HEK293 (cell line): ENCODE measurements around the gene VPS18.

ENCODE experiments used
- CTCF ChIA-PET: fragments of 350-600 bp; formaldehyde crosslinking; extraction: SDS; loops from one replicate; lab custom pipeline; 2021; ENCODE audit warnings: antibody characterized with exemption; lab: Yijun Ruan, JAX
- POLR2A ChIA-PET: fragments of 300-600 bp; formaldehyde crosslinking; extraction: SDS; loops from one replicate; lab custom pipeline; 2020; ENCODE audit warnings: antibody characterized with exemption, inconsistent platforms; lab: Yijun Ruan, JAX
- H3K27ac ChIP-seq: fragments of 200-500 bp; sonication (Bioruptor generic); 2 replicates; pipeline ENCODE4 v1.5.1; 2014; ENCODE audit warnings: low read depth, low read length, control low read depth, inconsistent platforms; ENCODE audit errors: extremely low read depth
- H3K36me3 ChIP-seq, 2 experiments: fragments of 200-500 bp in 1 of 2; sonication (Bioruptor generic) in 1 of 2; 1 replicate in 1 of 2; 2 replicates in 1 of 2; pipeline ENCODE4 v1.5.1; 2014 to 2017; ENCODE audit warnings: inconsistent platforms in 2 of 2, low read length in 2 of 2; ENCODE audit not compliant: control insufficient read depth in 2 of 2, insufficient read depth in 1 of 2
- H3K4me1 ChIP-seq: fragments of 200-500 bp; sonication (Bioruptor generic); 2 replicates; pipeline ENCODE4 v1.5.1; 2014; ENCODE audit warnings: mild to moderate bottlenecking, low read length, inconsistent platforms; ENCODE audit not compliant: control insufficient read depth, insufficient read depth
- H3K4me3 ChIP-seq: 2 replicates; pipeline ENCODE4 v1.5.1; 2011; ENCODE audit warnings: low read depth, mild to moderate bottlenecking, control low read depth, low read length, moderate library complexity
- H3K9me3 ChIP-seq: fragments of 200-500 bp; sonication (Bioruptor generic); 2 replicates; pipeline ENCODE4 v1.5.1; 2014; ENCODE audit warnings: low read depth, low read length, inconsistent platforms; ENCODE audit not compliant: control insufficient read depth, insufficient read depth
- GLI2 ChIP-seq: fragments of 450-650 bp; formaldehyde crosslinking; IDR thresholded peaks from 2 replicates; pipeline ENCODE4; 2017; ENCODE audit warnings: missing biosample characterization, missing genetic modification characterization, low read depth, borderline replicate concordance
- HOXA7 ChIP-seq: sonication (generic); formaldehyde crosslinking; IDR thresholded peaks from 2 replicates; pipeline ENCODE4 v1.8.1; 2022; ENCODE audit warnings: missing genetic modification reagents, borderline replicate concordance
- PRDM10 ChIP-seq: fragments of 450-650 bp; formaldehyde crosslinking; IDR thresholded peaks from 2 replicates; pipeline ENCODE4 v1.5.1; 2016; ENCODE audit warnings: missing biosample characterization, missing genetic modification characterization
- PRDM6 ChIP-seq: fragments of 450-650 bp; formaldehyde crosslinking; IDR thresholded peaks from 2 replicates; pipeline ENCODE4 v1.5.1; 2017; ENCODE audit warnings: missing biosample characterization, missing genetic modification characterization
- TRIM28 ChIP-seq: IDR thresholded peaks from 2 replicates; pipeline ENCODE4 v1.6.1; 2011; ENCODE audit warnings: low read length, control low read depth, borderline replicate concordance
- ZBTB17 ChIP-seq: fragments of 450-650 bp; formaldehyde crosslinking; IDR thresholded peaks from 2 replicates; pipeline ENCODE4 v1.5.1; 2016; ENCODE audit warnings: missing biosample characterization, missing genetic modification characterization
- ZBTB48 ChIP-seq: fragments of 450-650 bp; formaldehyde crosslinking; IDR thresholded peaks from 2 replicates; pipeline ENCODE4 v1.5.1; 2016; ENCODE audit warnings: missing biosample characterization, missing genetic modification characterization
- ZNF132 ChIP-seq: fragments of 450-650 bp; formaldehyde crosslinking; IDR thresholded peaks from 2 replicates; pipeline ENCODE4 v1.5.1; 2017; ENCODE audit warnings: missing biosample characterization, missing genetic modification characterization, borderline replicate concordance
- ZNF157 ChIP-seq: fragments of 450-650 bp; formaldehyde crosslinking; IDR thresholded peaks from 2 replicates; pipeline ENCODE4 v1.5.1; 2016; ENCODE audit warnings: missing biosample characterization, missing genetic modification characterization
- ZNF223 ChIP-seq: fragments of 450-650 bp; formaldehyde crosslinking; IDR thresholded peaks from 2 replicates; pipeline ENCODE4 v1.5.1; 2016; ENCODE audit warnings: missing biosample characterization, missing genetic modification characterization
- ZNF280C ChIP-seq: fragments of 450-650 bp; formaldehyde crosslinking; IDR thresholded peaks from 2 replicates; pipeline ENCODE4 v1.5.1; 2016; ENCODE audit warnings: missing biosample characterization, missing genetic modification characterization
- ZNF366 ChIP-seq: fragments of 450-650 bp; formaldehyde crosslinking; conservative IDR thresholded peaks from 2 replicates; pipeline ENCODE4 v1.5.1; 2016; ENCODE audit warnings: missing biosample characterization, missing genetic modification characterization
- ZNF394 ChIP-seq: fragments of 450-650 bp; formaldehyde crosslinking; IDR thresholded peaks from 2 replicates; pipeline ENCODE4 v1.5.1; 2016; ENCODE audit warnings: missing biosample characterization, missing genetic modification characterization, mild to moderate bottlenecking, moderate library complexity, borderline replicate concordance
- ZNF548 ChIP-seq: fragments of 450-650 bp; formaldehyde crosslinking; IDR thresholded peaks from 2 replicates; pipeline ENCODE4 v1.5.1; 2016; ENCODE audit warnings: missing biosample characterization, missing genetic modification characterization
- ZNF549 ChIP-seq: fragments of 450-650 bp; IDR thresholded peaks from 2 replicates; pipeline ENCODE4 v1.5.1; 2018; ENCODE audit warnings: missing biosample characterization, missing genetic modification characterization, mild to moderate bottlenecking, inconsistent platforms, moderate library complexity
- ZNF639 ChIP-seq: fragments of 450-650 bp; formaldehyde crosslinking; IDR thresholded peaks from 2 replicates; pipeline ENCODE4 v1.5.1; 2016; ENCODE audit warnings: missing biosample characterization, missing genetic modification characterization
- TF ChIP-seq, protein P1 (sequence below): fragments of 450-650 bp; formaldehyde crosslinking; IDR thresholded peaks from 2 replicates; pipeline ENCODE4 v1.5.1; 2017; ENCODE audit warnings: missing biosample characterization, missing genetic modification characterization
- TF ChIP-seq, protein P2 (sequence below): fragments of 450-650 bp; formaldehyde crosslinking; IDR thresholded peaks from 2 replicates; pipeline ENCODE4 v1.5.1; 2016; ENCODE audit warnings: missing biosample characterization, missing genetic modification characterization
- TF ChIP-seq, protein P3 (sequence below): IDR thresholded peaks from 2 replicates; pipeline ENCODE4 v1.6.1; 2011; ENCODE audit warnings: mild to moderate bottlenecking, low read depth, low read length, borderline replicate concordance

The VPS18 gene

GRCh38 chr15:40870716-40871115, 23.5 kb upstream of the VPS18 start:
- no peaks in the 10 kb centered on the region for H3K9me3 ChIP-seq
- no peaks in the 10 kb centered on the region for H3K36me3 ChIP-seq
- TF ChIP-seq ZNF639 (no peak), ZNF223 (tag by site-specific recombination) (no peak), HOXA7 (CRISPR knock-in tag) (no peak), ZNF280C (tag by site-specific recombination) (no peak), ZNF132 (tag by site-specific recombination) (no peak), ZNF549 (tag by site-specific recombination) (no peak), GLI2 (tag by site-specific recombination) (no peak), PRDM10 (no peak)
- TF ChIP-seq, protein P1, sequence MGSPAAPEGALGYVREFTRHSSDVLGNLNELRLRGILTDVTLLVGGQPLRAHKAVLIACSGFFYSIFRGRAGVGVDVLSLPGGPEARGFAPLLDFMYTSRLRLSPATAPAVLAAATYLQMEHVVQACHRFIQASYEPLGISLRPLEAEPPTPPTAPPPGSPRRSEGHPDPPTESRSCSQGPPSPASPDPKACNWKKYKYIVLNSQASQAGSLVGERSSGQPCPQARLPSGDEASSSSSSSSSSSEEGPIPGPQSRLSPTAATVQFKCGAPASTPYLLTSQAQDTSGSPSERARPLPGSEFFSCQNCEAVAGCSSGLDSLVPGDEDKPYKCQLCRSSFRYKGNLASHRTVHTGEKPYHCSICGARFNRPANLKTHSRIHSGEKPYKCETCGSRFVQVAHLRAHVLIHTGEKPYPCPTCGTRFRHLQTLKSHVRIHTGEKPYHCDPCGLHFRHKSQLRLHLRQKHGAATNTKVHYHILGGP (tag by site-specific recombination), result no peak
- TF ChIP-seq, protein P2, sequence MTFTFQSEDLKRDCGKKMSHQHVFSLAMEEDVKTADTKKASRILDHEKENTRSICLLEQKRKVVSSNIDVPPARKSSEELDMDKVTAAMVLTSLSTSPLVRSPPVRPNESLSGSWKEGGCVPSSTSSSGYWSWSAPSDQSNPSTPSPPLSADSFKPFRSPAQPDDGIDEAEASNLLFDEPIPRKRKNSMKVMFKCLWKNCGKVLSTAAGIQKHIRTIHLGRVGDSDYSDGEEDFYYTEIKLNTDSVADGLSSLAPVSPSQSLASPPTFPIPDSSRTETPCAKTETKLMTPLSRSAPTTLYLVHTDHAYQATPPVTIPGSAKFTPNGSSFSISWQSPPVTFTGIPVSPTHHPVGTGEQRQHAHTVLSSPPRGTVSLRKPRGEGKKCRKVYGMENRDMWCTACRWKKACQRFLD (tag by site-specific recombination), result no peak
- no peak overlapping the region for H3K27ac ChIP-seq
- no peak overlapping the region for H3K4me3 ChIP-seq
- 0 out of 2 replicates have a peak, but pooled peaks cover 2% of the 10 kb centered on the region for H3K4me1 ChIP-seq
- ChIA-PET POLR2A (interaction anchor here (0.5 to 5.6 kb wide), 3 partner anchors 12 to 530 kb away, joined by 3 to 49 read pairs (median 7); no protein-coding TSS in a partner anchor), CTCF (interaction anchor here (0.6 to 3.0 kb wide), 4 partner anchors 9 to 124 kb away, joined by 4 to 13 read pairs (median 4); no protein-coding TSS in a partner anchor)

DNA sequence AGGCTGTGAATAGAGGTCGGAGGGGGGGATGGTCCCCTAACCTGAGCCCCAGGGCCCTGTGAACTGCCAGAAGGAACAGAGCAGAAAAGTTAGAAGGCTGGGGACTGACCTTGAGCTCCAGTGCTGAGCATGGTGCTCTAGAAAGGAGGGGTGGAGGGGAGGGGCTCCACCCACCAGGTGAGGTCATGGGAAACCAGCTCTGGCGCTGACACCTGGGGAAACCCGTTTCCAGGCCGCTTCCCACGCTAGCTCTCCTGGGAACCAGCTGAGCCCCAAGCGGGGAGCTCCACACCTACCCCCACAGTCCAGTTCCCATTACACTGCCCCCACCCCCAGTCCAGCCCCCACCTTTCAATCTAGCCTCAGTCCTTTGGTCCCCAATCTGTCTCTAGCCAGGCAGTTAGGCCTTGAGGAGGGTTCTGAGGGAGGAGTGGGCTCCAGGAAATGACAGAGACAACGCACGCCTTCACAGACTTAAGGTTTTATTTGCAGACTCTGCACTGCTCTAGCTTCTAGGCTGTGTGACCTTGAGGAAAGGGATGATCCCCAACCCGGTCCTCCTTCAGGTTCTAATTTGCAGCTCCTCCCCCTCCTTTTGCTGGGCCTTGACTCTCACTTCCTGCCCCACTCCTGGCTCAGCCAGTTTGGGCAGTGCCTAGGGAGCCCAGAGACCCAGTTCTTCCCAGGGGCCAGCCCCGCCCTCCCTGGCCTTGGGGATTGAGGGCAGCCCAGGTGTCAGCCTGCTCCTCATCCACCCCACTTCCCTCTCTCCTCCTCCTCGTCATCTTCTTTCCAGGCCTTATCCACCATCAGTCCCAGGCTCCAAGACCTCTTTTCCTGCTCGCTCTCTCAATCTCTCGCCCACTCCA, 22.3 kb upstream of the VPS18 start:
- no peaks in the 10 kb centered on the region for H3K36me3 ChIP-seq
- ChIA-PET CTCF (interaction anchor here (0.6 to 3.0 kb wide), 5 partner anchors 19 to 32 kb away, joined by 3 to 13 read pairs (median 3); partner anchors contain the start of gene SPINT1), POLR2A (interaction anchor here (2.2 to 5.6 kb wide), 2 partner anchors 11 to 14 kb away, joined by 8 to 49 read pairs; no protein-coding TSS in a partner anchor)
- H3K9me3 ChIP-seq, result no peaks in the 10 kb centered on the region
- H3K4me3 ChIP-seq, result no peak overlapping the region
- H3K4me1 ChIP-seq, result 0 out of 2 replicates have a peak, but pooled peaks cover 2% of the 10 kb centered on the region
- no peak overlapping the region for H3K27ac ChIP-seq
- TF ChIP-seq ZBTB17 (peak; percentile 50), ZNF548 (tag by site-specific recombination) (no peak), ZBTB48 (tag by site-specific recombination) (0 out of 2 replicates have a peak, but pooled peaks have one; percentile 28), PRDM6 (tag by site-specific recombination) (no peak), ZNF366 (0 out of 2 replicates have a peak, but pooled peaks have one; percentile 34), TRIM28 (no peak), ZNF157 (tag by site-specific recombination) (no peak), ZNF394 (tag by site-specific recombination) (no peak)
- TF ChIP-seq, protein P3, sequence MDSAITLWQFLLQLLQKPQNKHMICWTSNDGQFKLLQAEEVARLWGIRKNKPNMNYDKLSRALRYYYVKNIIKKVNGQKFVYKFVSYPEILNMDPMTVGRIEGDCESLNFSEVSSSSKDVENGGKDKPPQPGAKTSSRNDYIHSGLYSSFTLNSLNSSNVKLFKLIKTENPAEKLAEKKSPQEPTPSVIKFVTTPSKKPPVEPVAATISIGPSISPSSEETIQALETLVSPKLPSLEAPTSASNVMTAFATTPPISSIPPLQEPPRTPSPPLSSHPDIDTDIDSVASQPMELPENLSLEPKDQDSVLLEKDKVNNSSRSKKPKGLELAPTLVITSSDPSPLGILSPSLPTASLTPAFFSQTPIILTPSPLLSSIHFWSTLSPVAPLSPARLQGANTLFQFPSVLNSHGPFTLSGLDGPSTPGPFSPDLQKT, result no peak
